PFSK-1 (cell line): ENCODE data around the gene VPS52.

Source experiments
- FOXP2 ChIP-seq: optimal IDR thresholded peaks from 2 replicates; pipeline ENCODE3; 2011; ENCODE audit warnings: borderline replicate concordance, control low read depth, inconsistent platforms; ENCODE audit not compliant: insufficient read depth; ENCODE audit errors: extremely low read length, extremely low read depth
- POLR2AphosphoS5 ChIP-seq: IDR thresholded peaks from 2 replicates; pipeline ENCODE4 v1.6.1; 2012; ENCODE audit warnings: low read depth, mild to moderate bottlenecking, control low read depth, low read length, moderate library complexity
- SIN3A ChIP-seq: IDR thresholded peaks from 2 replicates; pipeline ENCODE4 v1.6.1; 2012; ENCODE audit warnings: mild to moderate bottlenecking, low read length, moderate library complexity, borderline replicate concordance; ENCODE audit not compliant: insufficient read depth
- TAF1 ChIP-seq: IDR thresholded peaks from 2 replicates; pipeline ENCODE4 v1.6.1; 2012; ENCODE audit warnings: low read length, control low read depth, borderline replicate concordance; ENCODE audit not compliant: insufficient read depth
- TF ChIP-seq, protein P1 (sequence below), 2 experiments: IDR thresholded peaks; 2 replicates each; pipeline versions ENCODE4 v1.6.1 to v1.8.0; 2011 to 2012; ENCODE audit warnings: low read depth in 2 of 2, low read length in 2 of 2, control low read depth in 1 of 2, inconsistent platforms in 1 of 2, mild to moderate bottlenecking in 1 of 2, moderate library complexity in 1 of 2; ENCODE audit not compliant: insufficient read depth in 1 of 2

Gene VPS52

DNA sequence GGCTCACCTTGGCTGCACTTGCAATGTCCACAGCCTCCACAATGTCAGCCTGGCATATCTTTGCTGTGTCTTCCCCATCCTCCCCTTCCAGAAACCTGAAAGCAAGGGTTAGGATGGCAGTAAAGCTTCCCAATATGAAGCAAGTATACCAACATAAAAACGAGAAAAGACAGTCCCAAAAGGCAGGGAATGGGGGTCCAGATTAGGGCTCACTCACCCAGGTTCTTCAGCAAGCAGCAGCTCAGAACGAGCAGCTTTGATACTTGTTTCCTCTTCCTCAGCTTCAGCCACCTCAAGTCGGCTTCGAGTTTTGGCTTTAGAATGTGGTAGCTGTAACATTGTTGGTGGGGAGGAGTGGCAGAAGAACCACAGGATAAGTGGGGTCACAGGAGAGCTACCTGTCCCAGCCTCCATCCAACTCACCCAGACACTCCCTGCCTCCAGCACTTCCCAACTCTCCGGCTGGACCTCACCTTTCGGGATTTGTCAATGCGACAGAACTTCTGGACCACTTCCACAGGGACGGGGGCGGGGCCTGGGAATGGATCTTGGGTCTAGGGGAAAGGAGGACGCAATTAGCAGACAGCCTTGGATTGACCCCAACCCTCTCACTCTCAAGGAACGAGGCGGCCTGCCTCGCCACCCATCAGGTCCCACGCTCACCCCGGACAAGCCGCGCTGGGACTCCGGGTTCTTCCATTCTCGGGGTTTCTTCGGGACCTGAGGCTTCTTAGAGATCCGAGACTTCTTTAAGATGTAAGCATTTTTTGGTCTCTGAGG lies 16.7 kb upstream of the VPS52 start:
- no peak for TF ChIP-seq TAF1
- TF ChIP-seq, protein P1, sequence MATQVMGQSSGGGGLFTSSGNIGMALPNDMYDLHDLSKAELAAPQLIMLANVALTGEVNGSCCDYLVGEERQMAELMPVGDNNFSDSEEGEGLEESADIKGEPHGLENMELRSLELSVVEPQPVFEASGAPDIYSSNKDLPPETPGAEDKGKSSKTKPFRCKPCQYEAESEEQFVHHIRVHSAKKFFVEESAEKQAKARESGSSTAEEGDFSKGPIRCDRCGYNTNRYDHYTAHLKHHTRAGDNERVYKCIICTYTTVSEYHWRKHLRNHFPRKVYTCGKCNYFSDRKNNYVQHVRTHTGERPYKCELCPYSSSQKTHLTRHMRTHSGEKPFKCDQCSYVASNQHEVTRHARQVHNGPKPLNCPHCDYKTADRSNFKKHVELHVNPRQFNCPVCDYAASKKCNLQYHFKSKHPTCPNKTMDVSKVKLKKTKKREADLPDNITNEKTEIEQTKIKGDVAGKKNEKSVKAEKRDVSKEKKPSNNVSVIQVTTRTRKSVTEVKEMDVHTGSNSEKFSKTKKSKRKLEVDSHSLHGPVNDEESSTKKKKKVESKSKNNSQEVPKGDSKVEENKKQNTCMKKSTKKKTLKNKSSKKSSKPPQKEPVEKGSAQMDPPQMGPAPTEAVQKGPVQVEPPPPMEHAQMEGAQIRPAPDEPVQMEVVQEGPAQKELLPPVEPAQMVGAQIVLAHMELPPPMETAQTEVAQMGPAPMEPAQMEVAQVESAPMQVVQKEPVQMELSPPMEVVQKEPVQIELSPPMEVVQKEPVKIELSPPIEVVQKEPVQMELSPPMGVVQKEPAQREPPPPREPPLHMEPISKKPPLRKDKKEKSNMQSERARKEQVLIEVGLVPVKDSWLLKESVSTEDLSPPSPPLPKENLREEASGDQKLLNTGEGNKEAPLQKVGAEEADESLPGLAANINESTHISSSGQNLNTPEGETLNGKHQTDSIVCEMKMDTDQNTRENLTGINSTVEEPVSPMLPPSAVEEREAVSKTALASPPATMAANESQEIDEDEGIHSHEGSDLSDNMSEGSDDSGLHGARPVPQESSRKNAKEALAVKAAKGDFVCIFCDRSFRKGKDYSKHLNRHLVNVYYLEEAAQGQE (IDR thresholded peaks at IDR 0.05; ENCODE audit: insufficient read depth in 1 of 2, low read depth in 2 of 2, low read length in 2 of 2), result no peak
- no peak for TF ChIP-seq SIN3A

DNA sequence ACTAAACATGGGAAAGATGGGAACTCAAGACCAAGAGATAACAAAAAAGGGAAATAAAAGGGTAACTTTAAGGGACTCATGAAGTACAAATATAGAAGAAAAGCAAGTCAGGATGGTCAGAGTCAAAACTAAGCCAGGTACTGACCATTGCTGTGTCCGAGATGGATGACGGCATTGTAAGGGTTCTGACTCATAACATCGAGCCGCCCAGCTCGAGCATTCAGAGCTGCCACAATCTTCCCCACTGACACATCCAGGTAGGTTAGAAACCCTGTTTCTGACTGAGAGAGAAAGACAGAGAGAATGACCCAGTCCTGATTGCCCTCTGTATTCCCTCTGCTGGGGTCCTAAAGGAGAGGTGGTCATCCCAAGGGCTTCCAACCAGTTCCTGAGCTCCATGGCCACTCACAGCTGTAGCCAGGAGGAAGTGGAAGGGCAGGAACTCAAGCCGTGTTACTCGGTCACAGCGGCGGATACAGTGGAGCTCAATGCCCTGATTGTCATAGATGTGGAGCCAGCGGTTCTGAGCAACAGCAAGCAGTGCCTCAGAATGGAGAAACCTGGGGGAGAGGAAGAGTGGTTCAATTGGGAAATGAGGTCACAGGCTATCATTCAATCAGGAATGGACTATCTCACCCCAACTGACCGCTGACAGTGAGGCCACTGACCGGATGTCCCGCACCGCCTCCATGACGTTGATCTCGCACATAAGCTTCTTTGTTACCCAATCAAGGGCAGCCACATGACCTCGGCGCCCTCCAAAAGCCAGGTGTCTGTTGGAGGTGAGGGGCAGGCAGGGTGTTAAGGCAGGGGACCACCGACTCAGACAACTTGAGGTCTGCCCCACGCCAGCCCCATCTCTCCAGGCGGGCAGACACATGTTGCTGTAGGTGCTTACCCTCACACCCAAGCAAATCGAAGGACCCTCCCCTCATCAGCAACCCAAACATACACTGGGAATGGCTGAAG lies 15.6 kb upstream of the VPS52 start:
- TF ChIP-seq FOXP2, result no peak
- no peak for TF ChIP-seq SIN3A
- TF ChIP-seq, protein P1 (IDR thresholded peaks at IDR 0.05; ENCODE audit: insufficient read depth in 1 of 2, low read depth in 2 of 2, low read length in 2 of 2), result no peak
- no peak for TF ChIP-seq POLR2AphosphoS5
- TF ChIP-seq TAF1, result no peak

GRCh38 chr6:33280539-33280938 lies 8.9 kb upstream of the VPS52 start:
- TF ChIP-seq, protein P1 (IDR thresholded peaks at IDR 0.05; ENCODE audit: insufficient read depth in 1 of 2, low read depth in 2 of 2, low read length in 2 of 2), result no peak
- TF ChIP-seq FOXP2, result no peak
- TF ChIP-seq TAF1, result no peak
- no peak for TF ChIP-seq SIN3A
- no peak for TF ChIP-seq POLR2AphosphoS5

DNA sequence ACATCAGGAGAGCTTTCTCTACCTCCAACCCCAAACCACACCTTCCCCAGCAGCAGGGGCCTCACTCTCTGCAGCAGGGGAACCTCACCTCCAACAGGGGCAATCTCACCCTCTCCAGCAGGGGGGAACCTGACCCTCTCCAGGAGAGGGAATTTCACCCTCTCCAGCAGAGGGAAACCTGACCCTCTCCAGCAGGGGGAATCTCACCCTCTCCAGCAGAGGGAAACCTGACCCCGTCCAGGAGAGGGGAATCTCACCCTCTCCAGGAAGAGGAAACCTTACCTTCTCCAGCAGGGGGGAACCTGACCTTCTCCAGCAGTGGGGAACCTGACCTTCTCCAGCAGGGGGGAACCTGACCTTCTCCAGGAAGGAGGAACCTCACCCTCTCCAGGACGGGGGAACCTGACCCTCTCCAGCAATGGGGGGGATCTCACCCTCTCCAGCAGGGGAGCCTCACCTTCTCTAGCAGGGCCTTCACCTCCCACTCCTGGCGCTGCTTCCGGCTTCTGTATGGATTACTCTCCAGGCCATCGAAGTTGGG lies 8.4 kb upstream of the VPS52 start:
- TF ChIP-seq, protein P1 (IDR thresholded peaks at IDR 0.05; ENCODE audit: insufficient read depth in 1 of 2, low read depth in 2 of 2, low read length in 2 of 2), result no peak
- TF ChIP-seq FOXP2 (no peak), POLR2AphosphoS5 (no peak), SIN3A (no peak), TAF1 (no peak)
